GM12873 (cell line): ENCODE measurements around the gene CISH.

Experiments used
- CTCF ChIP-seq: IDR thresholded peaks from 2 replicates; pipeline ENCODE4 v1.5.1; 2012; ENCODE audit warnings: low read depth, mild to moderate bottlenecking, moderate library complexity, low read length, control low read depth; ENCODE audit not compliant: insufficient read depth; ENCODE audit errors: missing control alignments

CISH gene

GRCh38 chr3:50612234-50612882 lies 784 bp upstream of the CISH start:
- TF ChIP-seq CTCF = no peak

- TF ChIP-seq CTCF = no peak
Observed at GRCh38 chr3:50610992-50611463, 546 bp downstream of the CISH start.

- no peak for TF ChIP-seq CTCF
Observed at GRCh38 chr3:50610181-50610971, 1.2 kb downstream of the CISH start.

GRCh38 chr3:50609763-50610085 lies 1.9 kb downstream of the CISH start:
- TF ChIP-seq CTCF = no peak

GRCh38 chr3:50609071-50609762 lies 2.4 kb downstream of the CISH start:
- TF ChIP-seq CTCF = no peak

- no peak for TF ChIP-seq CTCF
Observed at GRCh38 chr3:50608278-50608677, 3.3 kb downstream of the CISH start.
